WI38 (cell line): Measurements from ENCODE around the gene SLC35C1.

Experiments
- H3K4me3 ChIP-seq: 2 replicates; pipeline ENCODE4 v1.5.1; 2011; ENCODE audit warnings: low read depth, mild to moderate bottlenecking, control low read depth, low read length
- CTCF ChIP-seq: IDR thresholded peaks from 2 replicates; pipeline ENCODE4 v1.5.1; 2012; ENCODE audit warnings: low read depth, mild to moderate bottlenecking, control low read depth, low read length

SLC35C1 gene

GRCh38 chr11:45843158-45843924 is 38.4 kb downstream of the SLC35C1 start:
- peak overlapping the region; percentile 14; the same call in 1 of the 2 replicates for H3K4me3 ChIP-seq
- TF ChIP-seq CTCF: peak; percentile 93

- TF ChIP-seq CTCF: no peak
- H3K4me3 ChIP-seq: no peak overlapping the region
These were observed 40.1 kb downstream of the SLC35C1 start for GRCh38 chr11:45844822-45845578.

- no peak for TF ChIP-seq CTCF
- no peak overlapping the region for H3K4me3 ChIP-seq
These were observed 41.3 kb downstream of the SLC35C1 start for GRCh38 chr11:45846174-45846675.

- peak within 1 kb of the TSS; percentile 93 for H3K4me3 ChIP-seq
These were observed 42.3 kb downstream of the SLC35C1 start, which contains the start of gene CRY2 for GRCh38 chr11:45846974-45847910. Gene CRY2, plus strand, starts transcription at chr11:45847475. Its CDS starts 16 bp downstream, at chr11:45847491.

GRCh38 chr11:45847911-45848316 is 43.0 kb downstream of the SLC35C1 start:
- no peak for TF ChIP-seq CTCF
- peak overlapping the region; percentile 93 for H3K4me3 ChIP-seq

More at GRCh38 chr11:45846974-45847910, 42.3 kb downstream of the SLC35C1 start, which contains the start of gene CRY2:
- no peak for TF ChIP-seq CTCF

- no peak for TF ChIP-seq CTCF
- peak overlapping the region; percentile 93 for H3K4me3 ChIP-seq
These were observed 43.7 kb downstream of the SLC35C1 start for GRCh38 chr11:45848654-45849081.
